ENCODE measurements around the gene EEA1.
A peak's percentile ranks its signal among the peaks of the same experiment; 100 is the strongest.
"Not testable (repeated sequence)": the region's sequence is repeated elsewhere in the genome, so short reads cannot be mapped to it uniquely, and the experiment has no call there.

EEA1 gene

GRCh38 chr12:92794814-92795213 is 134.3 kb downstream of the EEA1 start:
- no peak for DNase-seq

- DNase-seq: not testable (repeated sequence)
Observed at GRCh38 chr12:92794356-92794755, 134.7 kb downstream of the EEA1 start.

- DNase-seq: no peak
Observed at GRCh38 chr12:92786045-92786444, 143.1 kb downstream of the EEA1 start.

- DNase-seq: no peak
Observed at GRCh38 chr12:92785563-92785950, 143.5 kb downstream of the EEA1 start.

GRCh38 chr12:92784797-92785562 is 144.1 kb downstream of the EEA1 start:
- peak; percentile 80 for DNase-seq

- DNase-seq: no peak
Observed at GRCh38 chr12:92784356-92784755, 144.7 kb downstream of the EEA1 start.

- no peak for DNase-seq
Observed at GRCh38 chr12:92779902-92780301, 149.2 kb downstream of the EEA1 start.

GRCh38 chr12:92778525-92778924 is 150.6 kb downstream of the EEA1 start:
- no peak for DNase-seq

- DNase-seq: no peak
Observed at GRCh38 chr12:92775416-92775815, 153.7 kb downstream of the EEA1 start.

- no peak for DNase-seq
Observed at GRCh38 chr12:92771001-92771400, 158.1 kb downstream of the EEA1 start.

GRCh38 chr12:92769124-92769901 is 159.8 kb downstream of the EEA1 start:
- no peak for DNase-seq

- no peak for DNase-seq
Observed at GRCh38 chr12:92765871-92766270, 163.2 kb downstream of the EEA1 start.

- no peak for DNase-seq
Observed at GRCh38 chr12:92764831-92765230, 164.3 kb downstream of the EEA1 start.

- no peak for DNase-seq
Observed at GRCh38 chr12:92762773-92763172, 166.3 kb downstream of the EEA1 start.

- no peak for DNase-seq
Observed at GRCh38 chr12:92759634-92760268, 169.3 kb downstream of the EEA1 start.

GRCh38 chr12:92757597-92758121 is 171.4 kb downstream of the EEA1 start:
- DNase-seq: no peak

GRCh38 chr12:92756898-92757596 is 172.0 kb downstream of the EEA1 start:
- no peak for DNase-seq

- DNase-seq: no peak
Observed at GRCh38 chr12:92753976-92754885, 174.9 kb downstream of the EEA1 start.

- DNase-seq: not testable (repeated sequence)
Observed at GRCh38 chr12:92749691-92750090, 179.4 kb downstream of the EEA1 start.

- DNase-seq: no peak
Observed at GRCh38 chr12:92747151-92747550, 181.9 kb downstream of the EEA1 start.

- no peak for DNase-seq
Observed at GRCh38 chr12:92745856-92746550, 183.1 kb downstream of the EEA1 start.
